ENCODE data around the gene MRAP.

DNA sequence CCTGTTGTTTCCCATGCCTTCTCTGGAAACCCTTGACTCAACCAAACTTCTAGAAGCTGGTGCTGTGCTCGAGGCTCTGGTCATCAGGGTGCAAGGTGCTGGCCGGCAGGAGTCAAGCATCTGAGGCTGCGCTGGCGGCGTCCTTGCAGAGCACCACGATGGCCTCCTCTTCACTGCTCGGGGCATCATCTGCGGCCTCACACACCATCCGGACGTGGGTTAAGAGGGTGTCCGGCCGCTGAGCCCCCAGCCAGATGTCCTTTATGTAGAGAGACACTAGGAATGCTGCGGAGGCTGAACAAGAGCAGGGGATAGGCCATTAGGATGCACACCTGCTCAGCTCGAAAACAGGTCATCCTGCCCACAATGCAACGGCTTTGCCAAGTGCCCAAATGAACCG lies 16.2 kb downstream of the MRAP start:
- TF ChIP-seq GATA3 (IDR thresholded peaks at IDR 0.05; ENCODE audit: low read depth, low read length) (no peak), GATA2 (IDR thresholded peaks at IDR 0.05; ENCODE audit: low read depth, low read length) (no peak)
